K562 (cell line): ENCODE results near the gene CCDC61.

Experiments used
- CC2D1A ChIP-seq: fragments of 450-650 bp; IDR thresholded peaks from 2 replicates; pipeline ENCODE4 v1.6.1; 2017; ENCODE audit warnings: mild to moderate bottlenecking
- HIVEP1 ChIP-seq: fragments of 250-450 bp; sonication (Bioruptor Pico); IDR thresholded peaks from 2 replicates; pipeline ENCODE4 v1.4.0; 2020; ENCODE audit warnings: mild to moderate bottlenecking
- ZNF175 ChIP-seq: fragments of 200-800 bp; sonication (Bioruptor generic); IDR thresholded peaks from 2 replicates; pipeline ENCODE4 v1.6.1; 2016; ENCODE audit warnings: low read depth, mild to moderate bottlenecking, missing genetic modification characterization, missing compliant biosample characterization

DNA sequence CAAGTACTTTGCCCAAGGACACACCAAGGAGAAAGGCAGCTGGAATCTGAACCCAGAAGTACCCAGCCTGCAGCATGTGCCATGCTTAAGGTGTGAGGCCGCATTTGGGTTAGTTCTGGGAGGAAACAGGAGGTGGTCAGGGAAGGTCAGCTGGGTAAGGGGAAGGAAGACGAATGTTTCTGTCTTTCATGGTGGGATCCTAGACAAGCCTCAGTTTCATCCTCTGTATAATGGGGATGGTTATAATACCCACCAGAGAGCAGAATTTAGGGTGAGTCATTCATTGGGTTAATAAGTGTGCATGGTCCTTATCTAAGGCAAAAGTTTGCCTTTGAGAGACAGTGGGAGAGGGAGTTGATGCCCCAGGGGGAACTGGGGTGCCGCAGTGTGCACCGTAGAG is 3.6 kb downstream of the CCDC61 start:
- TF ChIP-seq ZNF175 (CRISPR knock-in tag) (no peak), HIVEP1 (no peak), CC2D1A (no peak)
